Osteoblast (primary cell): ENCODE measurements around the gene C8G. TPM values are rescaled to one million over a fixed set of nuclear protein-coding genes. Genes with fewer than 3 reads are reported as not detected.

ENCODE experiments used
- DNase-seq: peaks from one replicate; pipeline ENCODE4 v3.0.0; 2011; ENCODE audit warnings: low spot score, mixed read lengths; ENCODE audit not compliant: insufficient read length; ENCODE audit errors: missing footprints
- H2AFZ ChIP-seq: 2 replicates; pipeline ENCODE4 v1.6.0; 2011; ENCODE audit warnings: mild to moderate bottlenecking, low read length
- H3K27ac ChIP-seq: 2 replicates; pipeline ENCODE4 v1.5.1; 2011; ENCODE audit warnings: mild to moderate bottlenecking, low read depth, low read length, moderate library complexity
- H3K27me3 ChIP-seq: 2 replicates; pipeline ENCODE4 v1.6.0; 2012; ENCODE audit warnings: mild to moderate bottlenecking, control low read depth, inconsistent platforms, low read length, moderate library complexity; ENCODE audit not compliant: insufficient read depth
- H3K36me3 ChIP-seq: 2 replicates; pipeline ENCODE4 v1.5.1; 2011; ENCODE audit warnings: mild to moderate bottlenecking, low read length, control low read depth, moderate library complexity; ENCODE audit not compliant: insufficient read depth
- H3K4me1 ChIP-seq: 2 replicates; pipeline ENCODE4 v1.5.1; 2011; ENCODE audit warnings: mild to moderate bottlenecking, low read length, control low read depth, moderate library complexity; ENCODE audit not compliant: insufficient read depth
- H3K4me2 ChIP-seq: 2 replicates; pipeline ENCODE4 v1.6.0; 2011; ENCODE audit warnings: mild to moderate bottlenecking, low read length; ENCODE audit not compliant: insufficient read depth
- H3K4me3 ChIP-seq: fragments of 200-600 bp; sonication (generic); 3 replicates; pipeline ENCODE4 v1.5.1; 2012; ENCODE audit warnings: mild to moderate bottlenecking, low read length, inconsistent platforms; ENCODE audit not compliant: insufficient read depth
- H3K79me2 ChIP-seq: 2 replicates; pipeline ENCODE4 v1.6.0; 2012; ENCODE audit warnings: mild to moderate bottlenecking, low read length, control low read depth, inconsistent platforms; ENCODE audit not compliant: insufficient read depth
- H3K9me3 ChIP-seq: 2 replicates; pipeline ENCODE4 v1.5.1; 2011; ENCODE audit warnings: low read depth, low read length, control low read depth
- H4K20me1 ChIP-seq: 2 replicates; pipeline ENCODE4 v1.6.0; 2012; ENCODE audit warnings: mild to moderate bottlenecking, low read length, control low read depth; ENCODE audit not compliant: insufficient read depth
- total RNA-seq: library from RNA; depleted of rRNA; stranded (reverse); fragments of >200 nt; gene quantifications from 2 replicates; pipeline ENCODE4 v1.2.3, GENCODE V29; 2012
- TF ChIP-seq, protein P1 (sequence below): IDR thresholded peaks from 2 replicates; pipeline ENCODE4 v1.5.1; 2011; ENCODE audit warnings: mild to moderate bottlenecking, low read depth, low read length, moderate library complexity; ENCODE audit errors: extremely low read depth

C8G gene
- total RNA-seq, 1 donor: not detected

DNA sequence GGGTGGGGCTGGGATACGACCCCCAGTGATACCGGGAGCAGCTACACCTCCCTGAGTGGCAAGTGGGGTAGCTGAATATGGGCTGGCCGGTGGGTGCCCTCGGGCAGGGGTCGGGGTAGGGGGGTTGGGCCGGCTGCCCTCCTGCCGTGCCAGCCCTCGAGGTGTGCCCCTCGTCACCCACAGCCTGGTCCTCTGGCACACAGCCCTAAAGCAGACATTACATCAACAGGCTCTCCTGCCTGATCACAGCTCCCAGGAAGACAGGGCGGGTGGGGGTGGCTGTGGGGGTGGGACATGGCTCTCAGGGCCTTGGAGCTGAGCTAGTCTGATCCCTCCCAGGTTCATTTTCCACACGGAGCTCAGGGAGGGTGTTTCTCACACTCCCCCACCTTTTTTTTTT, 23.7 kb upstream of the C8G start:
- peaks cover 31% of the 10 kb centered on the region for H3K36me3 ChIP-seq
- no peaks in the 10 kb centered on the region for H3K4me1 ChIP-seq
- H3K27ac ChIP-seq: no peak overlapping the region
- no peaks in the 10 kb centered on the region for H3K27me3 ChIP-seq
- no peaks in the 10 kb centered on the region for H4K20me1 ChIP-seq
- H2AFZ ChIP-seq: no peak overlapping the region
- no peak overlapping the region for H3K4me2 ChIP-seq
- peak; percentile 25 for DNase-seq
- no peaks in the 10 kb centered on the region for H3K9me3 ChIP-seq
- no peak overlapping the region for H3K4me3 ChIP-seq
- TF ChIP-seq, protein P1, sequence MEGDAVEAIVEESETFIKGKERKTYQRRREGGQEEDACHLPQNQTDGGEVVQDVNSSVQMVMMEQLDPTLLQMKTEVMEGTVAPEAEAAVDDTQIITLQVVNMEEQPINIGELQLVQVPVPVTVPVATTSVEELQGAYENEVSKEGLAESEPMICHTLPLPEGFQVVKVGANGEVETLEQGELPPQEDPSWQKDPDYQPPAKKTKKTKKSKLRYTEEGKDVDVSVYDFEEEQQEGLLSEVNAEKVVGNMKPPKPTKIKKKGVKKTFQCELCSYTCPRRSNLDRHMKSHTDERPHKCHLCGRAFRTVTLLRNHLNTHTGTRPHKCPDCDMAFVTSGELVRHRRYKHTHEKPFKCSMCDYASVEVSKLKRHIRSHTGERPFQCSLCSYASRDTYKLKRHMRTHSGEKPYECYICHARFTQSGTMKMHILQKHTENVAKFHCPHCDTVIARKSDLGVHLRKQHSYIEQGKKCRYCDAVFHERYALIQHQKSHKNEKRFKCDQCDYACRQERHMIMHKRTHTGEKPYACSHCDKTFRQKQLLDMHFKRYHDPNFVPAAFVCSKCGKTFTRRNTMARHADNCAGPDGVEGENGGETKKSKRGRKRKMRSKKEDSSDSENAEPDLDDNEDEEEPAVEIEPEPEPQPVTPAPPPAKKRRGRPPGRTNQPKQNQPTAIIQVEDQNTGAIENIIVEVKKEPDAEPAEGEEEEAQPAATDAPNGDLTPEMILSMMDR: no peak
- H3K79me2 ChIP-seq: no peaks in the 10 kb centered on the region

- TF ChIP-seq, protein P1: no peak
- Histone ChIP-seq H3K27me3 (no peaks in the 10 kb centered on the region), H4K20me1 (no peaks in the 10 kb centered on the region), H3K36me3 (peaks cover 31% of the 10 kb centered on the region), H3K4me3 (no peak overlapping the region), H3K4me2 (no peak overlapping the region), H3K9me3 (no peaks in the 10 kb centered on the region), H2AFZ (no peak overlapping the region), H3K4me1 (no peaks in the 10 kb centered on the region), H3K79me2 (no peaks in the 10 kb centered on the region), H3K27ac (no peak overlapping the region)
- no peak for DNase-seq
These were observed 23.3 kb upstream of the C8G start for GRCh38 chr9:136921718-136922117.

- H3K4me2 ChIP-seq: no peak overlapping the region
- H3K4me1 ChIP-seq: peaks cover under 1% of the 10 kb centered on the region
- H3K9me3 ChIP-seq: no peaks in the 10 kb centered on the region
- TF ChIP-seq, protein P1: no peak
- peaks cover 3% of the 10 kb centered on the region for H4K20me1 ChIP-seq
- H2AFZ ChIP-seq: no peak overlapping the region
- peaks cover 34% of the 10 kb centered on the region for H3K36me3 ChIP-seq
- no peak overlapping the region for H3K4me3 ChIP-seq
- no peaks in the 10 kb centered on the region for H3K27me3 ChIP-seq
- DNase-seq: peak; percentile 21
- H3K27ac ChIP-seq: no peak overlapping the region
- no peaks in the 10 kb centered on the region for H3K79me2 ChIP-seq
These were observed 22.5 kb upstream of the C8G start for GRCh38 chr9:136922540-136922939.

GRCh38 chr9:136923881-136924280, 21.2 kb upstream of the C8G start:
- no peaks in the 10 kb centered on the region for H3K27me3 ChIP-seq
- no peak overlapping the region for H2AFZ ChIP-seq
- peak; percentile 27 for DNase-seq
- peaks cover 3% of the 10 kb centered on the region for H4K20me1 ChIP-seq
- TF ChIP-seq, protein P1: no peak
- no peak overlapping the region for H3K4me3 ChIP-seq
- no peaks in the 10 kb centered on the region for H3K79me2 ChIP-seq
- H3K4me1 ChIP-seq: peaks cover 4% of the 10 kb centered on the region
- H3K9me3 ChIP-seq: no peaks in the 10 kb centered on the region
- no peak overlapping the region for H3K4me2 ChIP-seq
- H3K36me3 ChIP-seq: peaks cover 33% of the 10 kb centered on the region
- H3K27ac ChIP-seq: no peak overlapping the region
